NCI-H146 treated with DMSO at 0.1 percent for 48 hours (cell line): Measurements from ENCODE around the gene CYP4A22.
"Not testable (repeated sequence)": the region's sequence is repeated elsewhere in the genome, so short reads cannot be mapped to it uniquely, and the experiment has no call there.

Experiments
- DNase-seq: peaks from one replicate; lab custom pipeline; 2025; ENCODE audit not compliant: unreplicated experiment; lab: John Stamatoyannopoulos, UW

CYP4A22 gene, protein sequence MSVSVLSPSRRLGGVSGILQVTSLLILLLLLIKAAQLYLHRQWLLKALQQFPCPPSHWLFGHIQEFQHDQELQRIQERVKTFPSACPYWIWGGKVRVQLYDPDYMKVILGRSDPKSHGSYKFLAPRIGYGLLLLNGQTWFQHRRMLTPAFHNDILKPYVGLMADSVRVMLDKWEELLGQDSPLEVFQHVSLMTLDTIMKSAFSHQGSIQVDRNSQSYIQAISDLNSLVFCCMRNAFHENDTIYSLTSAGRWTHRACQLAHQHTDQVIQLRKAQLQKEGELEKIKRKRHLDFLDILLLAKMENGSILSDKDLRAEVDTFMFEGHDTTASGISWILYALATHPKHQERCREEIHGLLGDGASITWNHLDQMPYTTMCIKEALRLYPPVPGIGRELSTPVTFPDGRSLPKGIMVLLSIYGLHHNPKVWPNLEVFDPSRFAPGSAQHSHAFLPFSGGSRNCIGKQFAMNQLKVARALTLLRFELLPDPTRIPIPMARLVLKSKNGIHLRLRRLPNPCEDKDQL

DNA sequence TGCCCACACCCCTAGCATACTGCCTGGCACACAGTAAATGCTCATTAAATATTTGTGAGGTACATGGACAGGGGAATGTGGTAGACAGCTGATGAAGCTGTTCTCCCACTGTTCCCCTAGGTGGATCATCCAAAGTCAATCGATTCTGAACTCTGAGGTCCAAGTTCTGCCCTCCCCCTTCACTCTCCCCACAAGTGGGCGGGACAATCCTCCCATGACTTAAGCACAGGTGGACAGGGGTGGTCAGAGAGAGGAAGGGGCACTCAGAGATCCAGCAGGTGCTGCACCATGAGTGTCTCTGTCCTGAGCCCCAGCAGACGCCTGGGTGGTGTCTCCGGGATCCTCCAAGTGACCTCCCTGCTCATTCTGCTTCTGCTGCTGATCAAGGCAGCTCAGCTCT lies at the start of gene CYP4A22:
Gene CYP4A22, plus strand, starts transcription at position 244 of the 400 bp plus-strand sequence. Its CDS starts 45 bp downstream, at position 289.
- DNase-seq, result no peak

DNA sequence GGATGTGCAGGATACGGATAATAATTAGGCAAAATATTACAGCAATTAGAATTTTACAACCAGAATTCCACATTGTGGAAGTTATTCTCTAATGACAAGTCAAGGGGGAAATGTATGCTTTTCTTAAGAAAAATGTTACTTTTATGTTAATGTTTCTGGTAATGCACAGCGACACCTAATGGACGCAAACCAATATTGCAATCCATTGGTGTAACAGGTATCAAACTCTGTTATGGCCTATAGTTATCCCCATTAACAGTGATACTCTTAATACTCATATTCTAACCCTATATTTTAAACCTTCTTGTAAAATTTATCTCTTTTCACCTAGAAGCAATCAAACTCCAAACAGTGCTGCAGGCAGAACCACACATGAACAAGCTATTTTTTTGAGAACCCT lies 47.9 kb upstream of the CYP4A22 start:
- DNase-seq, result not testable (repeated sequence)

DNA sequence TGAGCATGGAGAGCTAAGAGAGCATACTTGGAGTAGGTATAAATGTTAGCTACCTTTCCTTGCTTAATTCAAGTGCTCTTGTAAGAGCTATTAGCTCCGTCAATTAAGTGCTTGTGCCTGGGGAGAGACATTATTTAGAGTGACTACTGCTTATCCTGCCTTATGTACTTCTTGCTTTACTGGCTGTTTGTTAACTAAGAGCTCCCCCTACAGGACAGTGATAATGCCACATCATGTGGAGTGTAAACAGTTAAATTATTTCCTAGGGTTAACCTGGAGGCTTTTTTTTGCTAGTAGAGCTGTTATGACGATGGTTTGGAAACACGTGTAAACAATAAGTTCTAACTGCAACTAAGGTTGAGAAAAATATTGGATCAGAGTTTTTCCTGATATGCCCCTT lies 45.8 kb upstream of the CYP4A22 start:
- not testable (repeated sequence) for DNase-seq

DNA sequence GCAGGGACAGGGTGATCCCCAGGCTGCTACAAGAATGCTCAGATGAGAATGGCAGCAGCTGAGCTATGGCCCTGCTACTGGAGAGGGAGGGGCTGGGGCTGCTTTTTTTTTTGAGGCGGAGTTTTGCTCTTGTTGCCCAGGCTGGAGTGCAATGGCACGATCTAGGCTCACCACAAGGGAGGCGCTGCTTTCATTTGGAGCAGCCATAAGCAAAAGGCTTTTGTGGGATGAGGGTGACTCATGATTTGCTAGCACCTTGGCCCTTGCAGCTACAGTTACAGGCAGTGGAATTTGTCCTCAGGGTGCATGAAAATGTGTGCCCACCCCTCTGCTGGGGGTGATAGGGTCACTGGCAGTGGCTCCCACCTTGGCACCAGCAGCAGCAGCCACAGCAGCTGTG lies 32.4 kb upstream of the CYP4A22 start:
- no peak for DNase-seq

DNA sequence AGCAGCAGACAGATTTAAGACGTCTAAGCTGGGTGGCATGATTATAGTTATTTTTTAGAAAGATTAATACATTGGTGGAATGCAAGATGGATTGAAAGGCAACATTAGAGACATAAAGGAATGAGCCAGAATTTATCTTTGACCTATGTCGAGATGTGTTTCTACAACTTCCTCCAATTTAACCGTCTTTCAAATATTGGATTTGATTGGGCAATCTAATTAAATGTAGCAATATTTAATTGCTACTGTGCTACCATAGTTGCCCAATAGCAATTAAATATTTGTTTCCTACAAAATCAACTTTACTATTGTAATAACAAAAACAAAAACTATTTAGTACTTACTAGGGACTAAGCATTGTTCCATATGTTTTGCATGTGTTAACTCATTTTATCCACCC lies 30.4 kb upstream of the CYP4A22 start:
- no peak for DNase-seq

DNA sequence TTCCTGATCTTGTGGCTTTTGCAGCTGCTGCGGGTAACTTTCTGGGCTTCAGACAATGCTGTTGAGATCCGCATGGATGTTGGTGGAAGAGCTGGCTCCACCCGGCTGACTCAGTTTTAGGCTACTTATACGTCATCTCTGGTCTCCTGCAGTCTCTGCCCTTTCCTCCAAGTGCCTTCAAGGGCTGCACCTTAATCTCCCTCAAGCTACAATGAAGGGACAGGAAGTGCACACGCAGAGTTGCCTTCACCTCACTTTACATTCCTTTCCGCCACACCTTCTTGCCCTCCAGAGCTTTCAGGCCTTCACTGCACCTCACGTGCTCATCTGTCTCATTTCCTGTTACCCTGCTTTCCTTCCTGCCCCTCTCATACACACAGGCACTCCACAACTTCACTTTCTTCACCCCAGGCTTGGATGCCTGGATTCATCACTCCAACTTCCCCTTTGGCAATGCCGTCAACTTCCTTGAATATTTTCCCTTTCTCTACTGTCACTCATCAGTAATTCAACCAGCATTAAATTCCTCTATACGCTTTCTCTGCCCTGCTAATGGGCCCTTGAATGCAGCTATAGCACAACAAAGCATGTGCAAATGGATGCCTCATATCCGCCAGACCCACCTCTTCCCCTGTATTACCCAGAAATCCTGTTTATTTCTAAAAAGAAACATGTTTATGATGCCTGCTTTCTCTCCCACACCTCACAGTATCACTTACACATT lies 29.2 kb upstream of the CYP4A22 start:
- DNase-seq, result not testable (repeated sequence)

DNA sequence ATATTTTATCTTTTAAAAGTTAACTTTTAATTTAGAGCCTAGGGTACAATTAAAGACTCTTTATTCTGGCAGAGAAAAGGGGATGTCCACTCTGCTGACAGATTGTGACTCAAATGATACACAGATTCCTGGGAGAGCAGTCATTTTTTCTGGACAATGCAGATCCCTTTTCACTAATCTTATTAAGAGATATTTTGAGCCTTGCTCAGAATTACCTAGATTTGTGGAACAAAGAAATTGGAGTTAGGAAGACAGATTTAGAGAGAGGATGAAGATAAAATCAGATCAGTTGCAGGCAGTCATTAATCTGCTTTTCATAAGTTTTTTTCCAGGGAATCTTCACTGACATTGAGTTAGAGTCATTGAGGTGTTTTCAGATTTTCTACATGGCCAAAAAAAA lies 27.8 kb upstream of the CYP4A22 start:
- not testable (repeated sequence) for DNase-seq

DNA sequence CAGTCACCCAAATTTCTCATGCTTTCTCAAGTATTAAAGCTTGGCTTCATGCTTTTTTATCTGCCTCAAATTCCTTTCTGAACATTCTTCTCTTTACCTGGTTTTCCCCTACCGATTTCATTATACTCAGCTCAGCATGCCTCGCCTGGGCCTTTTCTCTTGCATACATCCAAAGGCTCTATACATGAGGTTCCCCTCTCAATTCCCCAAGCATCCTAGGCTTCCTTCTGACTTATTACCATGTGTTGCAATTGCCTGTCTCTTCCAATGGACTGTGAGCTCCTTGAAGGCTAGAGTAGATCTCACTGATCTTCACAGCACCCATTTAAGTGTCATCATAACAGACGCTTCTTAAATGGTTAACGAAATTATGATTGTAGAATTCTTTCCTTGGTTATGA lies 24.1 kb upstream of the CYP4A22 start:
- no peak for DNase-seq

DNA sequence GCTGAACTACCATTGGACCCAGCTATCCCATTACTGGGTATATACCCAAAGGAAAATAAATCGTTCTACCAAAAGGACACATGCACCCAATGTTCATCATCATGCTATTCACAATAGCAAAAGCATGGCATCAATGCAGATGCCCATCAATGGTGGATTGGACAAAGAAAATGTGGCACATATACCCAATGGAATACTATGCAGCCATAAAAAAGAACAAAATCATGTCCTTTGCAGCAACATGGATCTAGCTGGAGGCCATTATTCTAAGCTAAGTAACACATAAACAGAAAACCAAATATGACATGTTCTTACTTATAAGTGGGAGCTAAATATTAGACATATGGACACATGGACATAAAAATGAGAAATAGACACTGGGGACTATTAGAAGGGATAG lies 16.2 kb upstream of the CYP4A22 start:
- DNase-seq, result not testable (repeated sequence)

DNA sequence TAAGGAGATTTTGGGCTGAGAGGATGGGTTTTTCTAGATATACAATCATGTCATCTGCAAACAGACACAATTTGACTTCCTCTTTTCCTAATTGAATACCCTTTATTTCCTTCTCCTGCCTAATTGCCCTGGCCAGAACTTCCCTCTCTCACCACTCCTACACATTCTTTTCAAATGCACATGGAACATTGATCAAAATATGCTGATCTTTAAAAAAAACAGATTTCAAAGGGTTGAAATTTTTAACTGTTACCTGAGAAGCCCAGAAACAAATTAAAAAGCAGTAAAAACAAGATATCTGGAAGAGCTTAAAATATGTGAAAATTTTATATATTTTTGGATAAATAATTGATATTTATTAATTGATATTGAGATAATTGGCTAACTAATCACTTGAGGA lies 12.4 kb upstream of the CYP4A22 start:
- not testable (repeated sequence) for DNase-seq

DNA sequence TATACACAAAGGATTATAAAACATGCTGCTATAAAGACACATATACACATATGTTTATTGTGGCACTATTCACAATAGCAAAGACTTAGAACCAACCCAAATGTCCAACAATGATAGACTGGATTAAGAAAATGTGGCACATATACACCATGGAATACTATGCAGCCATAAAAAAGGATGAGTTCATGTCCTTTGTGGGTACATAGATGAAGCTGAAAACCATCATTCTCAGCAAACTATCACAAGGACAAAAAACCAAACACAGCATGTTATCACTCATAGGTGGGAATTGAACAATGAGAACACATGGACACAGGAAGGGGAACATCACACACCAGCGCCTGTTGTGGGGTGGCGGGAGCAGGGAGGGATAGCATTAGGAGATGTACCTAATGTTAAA lies 10.2 kb upstream of the CYP4A22 start:
- DNase-seq, result not testable (repeated sequence)

DNA sequence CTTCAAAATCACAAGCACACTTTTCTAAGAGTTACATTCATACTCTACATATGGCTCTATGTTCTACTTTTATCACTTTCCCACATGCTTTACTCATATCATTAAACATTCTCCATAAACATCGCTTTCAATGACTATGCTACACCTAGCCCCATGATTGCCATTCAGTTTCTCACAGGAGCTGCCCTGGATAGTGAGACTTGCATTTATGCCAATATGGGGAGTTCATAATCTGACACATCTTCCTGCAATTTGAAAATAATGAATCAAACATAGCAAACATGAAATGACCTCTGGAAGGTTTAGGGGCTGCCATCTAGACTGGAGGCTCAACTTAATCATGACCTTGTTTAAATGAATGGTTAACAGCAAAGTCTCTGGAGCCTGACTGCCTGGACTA lies 9.0 kb upstream of the CYP4A22 start:
- no peak for DNase-seq

DNA sequence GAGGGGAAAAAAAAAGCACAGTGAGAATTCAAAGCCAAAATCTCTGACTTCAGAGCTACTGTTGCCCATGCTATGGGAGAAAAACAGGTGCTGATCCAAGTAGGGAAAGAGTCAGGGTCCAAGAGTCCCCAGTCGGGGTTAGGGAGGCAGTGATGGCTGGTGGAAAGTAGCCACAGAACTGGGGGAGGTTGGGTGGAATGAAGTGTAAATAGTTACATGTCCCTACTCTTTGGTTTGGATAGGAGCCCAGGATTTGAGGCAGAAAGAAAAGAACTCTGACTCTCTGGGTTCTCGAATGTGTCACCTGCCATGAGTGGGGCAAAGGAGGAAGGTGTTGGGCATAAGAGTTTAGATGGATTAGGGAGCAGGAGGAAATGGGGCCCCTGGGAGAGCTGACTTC lies 8.4 kb upstream of the CYP4A22 start:
- DNase-seq, result not testable (repeated sequence)

DNA sequence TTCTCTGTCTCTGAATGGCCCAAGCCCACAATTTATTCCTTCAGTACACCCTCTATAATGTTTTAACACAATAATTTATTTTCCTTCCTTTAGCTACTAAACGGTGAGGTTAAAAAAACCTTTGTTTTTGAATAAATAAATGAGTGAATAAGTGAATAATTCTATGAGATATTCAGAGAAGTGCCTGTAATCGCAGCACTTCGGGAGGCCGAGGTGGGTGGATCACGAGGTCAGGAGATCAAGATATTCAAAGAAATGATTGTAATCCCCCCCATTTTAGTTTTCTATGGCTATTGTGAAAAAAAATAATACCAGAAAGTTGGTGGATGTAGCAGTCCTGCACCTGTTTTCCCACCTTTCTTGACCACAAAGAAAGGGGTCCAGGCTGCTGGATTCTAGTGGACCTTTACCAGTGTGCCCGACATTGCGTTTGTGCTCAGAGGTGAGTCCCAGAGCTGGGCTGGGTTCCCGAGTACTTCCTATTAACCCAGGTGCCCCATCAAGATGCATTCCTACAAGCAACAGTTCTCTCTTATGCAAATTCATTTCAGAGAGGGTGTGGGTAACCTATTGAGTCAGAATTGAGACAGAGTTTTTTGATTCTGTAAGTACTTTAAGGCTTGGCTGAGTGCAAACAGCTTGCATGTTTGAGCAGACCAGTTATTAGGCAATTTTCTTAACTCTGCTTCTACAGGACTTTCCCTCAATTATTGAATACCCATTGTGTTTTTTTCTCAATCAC lies 7.6 kb upstream of the CYP4A22 start:
- DNase-seq, result not testable (repeated sequence)

DNA sequence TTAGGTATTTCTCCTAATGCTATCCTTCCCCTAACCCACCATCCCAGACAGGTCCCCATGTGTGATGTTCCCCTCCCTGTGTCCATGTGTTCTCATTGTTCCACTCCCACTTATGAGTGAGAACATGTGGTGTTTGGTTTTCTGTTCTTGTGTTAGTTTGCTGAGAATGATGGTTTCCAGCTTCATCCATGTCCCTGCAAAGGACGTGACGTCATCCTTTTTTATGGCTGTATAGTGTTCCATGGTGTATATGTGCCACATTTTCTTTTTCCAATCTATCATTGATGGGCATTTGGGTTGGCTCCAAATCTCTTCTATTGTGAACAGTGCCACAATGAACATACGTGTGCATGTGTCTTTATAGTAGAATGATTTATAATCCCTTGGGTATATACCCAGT lies 4.6 kb upstream of the CYP4A22 start:
- DNase-seq, result not testable (repeated sequence)

DNA sequence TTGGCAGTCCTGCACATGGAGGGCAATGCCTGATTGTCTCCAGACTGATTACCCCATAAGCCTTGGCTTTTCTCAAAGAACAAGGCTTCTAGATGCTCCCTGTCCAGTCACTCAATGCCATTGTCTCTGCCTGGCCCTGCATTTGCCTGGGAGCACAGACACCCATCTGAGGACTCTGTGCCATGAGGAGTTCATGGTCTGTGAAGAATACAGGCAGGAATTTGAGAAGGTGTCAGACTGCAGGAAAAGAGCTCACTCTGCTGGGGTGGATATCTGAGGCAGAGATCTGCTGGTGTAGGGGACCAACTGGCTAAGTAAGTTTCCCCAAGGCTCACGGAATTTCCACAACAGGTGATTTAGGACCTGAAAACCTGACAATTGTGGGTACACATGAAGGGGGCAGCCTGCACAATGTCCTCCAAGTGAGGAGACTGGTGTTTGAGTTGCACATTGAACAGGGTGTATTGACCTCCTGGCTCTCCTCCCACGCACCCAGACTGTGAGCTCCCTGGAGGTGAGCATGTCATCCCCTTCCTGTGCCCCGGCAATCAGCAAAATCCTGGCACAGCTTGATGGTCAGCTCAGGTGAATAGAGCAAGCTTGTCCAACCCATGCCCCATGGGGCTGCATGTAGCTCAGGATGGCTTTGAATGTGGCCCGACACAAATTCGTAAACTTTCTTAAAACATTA lies 829 bp downstream of the CYP4A22 start:
- DNase-seq, result no peak

DNA sequence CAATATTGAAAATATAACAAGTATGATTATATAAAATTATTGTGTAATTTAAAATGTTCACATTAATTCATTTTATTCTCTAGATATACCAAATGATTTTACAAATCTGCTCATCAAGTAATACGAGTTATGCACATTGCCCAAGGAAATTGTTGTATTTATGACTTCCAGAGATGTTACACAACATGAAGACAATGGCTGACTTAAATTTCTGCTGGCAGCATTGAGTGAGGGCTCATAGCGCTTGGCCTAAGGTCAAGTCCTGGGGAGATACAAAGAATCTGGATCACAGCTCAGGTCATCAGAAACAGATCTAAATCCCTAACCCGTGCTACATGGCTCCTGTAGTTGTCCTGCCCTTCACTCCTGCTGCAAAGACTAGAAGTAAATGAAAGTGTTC lies 3.1 kb downstream of the CYP4A22 start:
- DNase-seq, result not testable (repeated sequence)

DNA sequence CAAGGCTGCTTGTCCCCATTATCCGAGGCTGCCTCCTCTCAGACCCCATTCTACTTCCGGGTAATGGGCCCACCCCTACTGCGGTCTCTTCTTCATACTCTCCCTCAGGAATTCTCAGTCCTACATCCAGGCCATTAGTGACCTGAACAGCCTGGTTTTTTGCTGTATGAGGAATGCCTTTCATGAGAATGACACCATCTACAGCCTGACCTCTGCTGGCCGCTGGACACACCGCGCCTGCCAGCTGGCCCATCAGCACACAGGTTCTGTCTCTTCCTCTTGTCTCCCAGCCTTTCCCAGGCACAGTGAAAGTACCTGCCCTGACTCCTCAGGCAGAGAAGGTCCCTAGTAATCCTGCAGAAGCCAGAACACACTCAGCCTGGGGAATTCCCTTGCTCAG lies 6.4 kb downstream of the CYP4A22 start:
- DNase-seq, result not testable (repeated sequence)

DNA sequence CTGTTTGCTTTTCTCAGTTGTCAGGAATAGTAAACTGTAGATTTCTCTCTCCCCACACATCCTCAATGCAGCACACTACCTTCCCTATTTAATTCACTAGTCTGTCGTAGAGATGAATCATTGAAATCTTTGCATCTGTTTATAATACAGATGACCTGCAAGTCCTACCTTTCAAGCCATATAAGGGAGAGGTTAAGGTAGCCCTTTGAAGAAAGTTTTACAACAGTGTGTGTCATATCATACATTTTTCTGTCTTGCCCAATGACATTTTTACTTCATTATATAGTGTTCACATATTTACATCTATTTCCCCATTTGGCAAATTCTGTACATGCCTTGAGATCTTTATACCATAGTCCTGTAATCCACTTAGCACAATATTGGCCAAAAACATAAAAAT lies 9.3 kb downstream of the CYP4A22 start:
- not testable (repeated sequence) for DNase-seq

DNA sequence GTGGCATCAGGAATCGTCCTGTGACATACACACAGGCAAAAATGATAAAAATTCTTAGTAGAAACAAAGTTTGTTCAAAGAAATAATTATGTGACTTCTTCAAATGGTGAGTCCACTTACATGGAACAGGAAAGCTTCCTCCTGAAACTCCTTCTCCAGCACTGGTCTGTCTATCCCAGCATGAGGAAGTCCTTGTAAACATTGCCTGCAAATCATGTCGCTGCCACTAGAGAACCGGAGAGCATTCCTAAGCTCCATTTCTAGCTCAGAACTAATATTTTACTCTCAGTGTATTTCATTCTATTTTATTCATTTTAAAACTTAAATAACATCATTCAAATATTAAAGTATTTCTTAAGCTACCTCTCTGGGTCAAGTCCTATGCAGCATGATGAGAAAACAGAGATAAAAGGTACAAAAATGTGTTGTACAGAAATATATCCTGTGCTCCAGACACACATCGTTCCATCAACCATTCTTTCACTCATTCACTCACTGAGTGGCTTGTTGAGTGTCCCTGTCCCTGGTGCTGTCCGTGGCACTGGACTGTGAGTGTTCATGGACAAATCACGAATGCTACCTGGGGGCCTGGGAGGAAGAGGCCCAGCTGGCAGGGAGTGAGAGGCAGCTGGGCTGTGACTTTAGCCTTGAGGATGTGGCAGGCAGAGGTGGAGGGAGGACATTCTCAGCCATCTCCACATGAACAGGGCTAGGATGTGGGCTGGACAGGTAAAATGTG lies 10.0 kb downstream of the CYP4A22 start:
- no peak for DNase-seq
